Activated gamma-delta T cell treated with anti-CD3 and anti-CD28 coated beads, Interleukin-2, amount 50 U/mL, for 16 hours (primary cell): ENCODE measurements around the gene TMEM100.

ENCODE experiments used
- DNase-seq: peaks from one replicate; pipeline ENCODE4 v3.0.0-alpha.2; 2020; ENCODE audit warnings: low read depth

The TMEM100 gene

GRCh38 chr17:55717898-55718735, 4.5 kb downstream of the TMEM100 start:
- DNase-seq = peak; percentile 23

GRCh38 chr17:55717432-55717831, 5.2 kb downstream of the TMEM100 start:
- no peak for DNase-seq

GRCh38 chr17:55710829-55711496, 11.7 kb downstream of the TMEM100 start:
- no peak for DNase-seq

GRCh38 chr17:55710410-55710809, 12.3 kb downstream of the TMEM100 start:
- DNase-seq = no peak

- no peak for DNase-seq
Measured at GRCh38 chr17:55709984-55710383, 12.7 kb downstream of the TMEM100 start.

- no peak for DNase-seq
Measured at GRCh38 chr17:55709440-55709839, 13.2 kb downstream of the TMEM100 start.

- no peak for DNase-seq
Measured at GRCh38 chr17:55708175-55708974, 14.3 kb downstream of the TMEM100 start.

- no peak for DNase-seq
Measured at GRCh38 chr17:55706808-55707773, 15.6 kb downstream of the TMEM100 start.

- DNase-seq = no peak
Measured at GRCh38 chr17:55705847-55706246, 16.8 kb downstream of the TMEM100 start.

- DNase-seq = no peak
Measured at GRCh38 chr17:55704401-55704800, 18.3 kb downstream of the TMEM100 start.

GRCh38 chr17:55702150-55702549, 20.5 kb downstream of the TMEM100 start:
- no peak for DNase-seq

GRCh38 chr17:55699181-55699860, 23.3 kb downstream of the TMEM100 start:
- DNase-seq = no peak

- DNase-seq = no peak
Measured at GRCh38 chr17:55694286-55694910, 28.3 kb downstream of the TMEM100 start.

GRCh38 chr17:55693254-55694216, 29.1 kb downstream of the TMEM100 start:
- no peak for DNase-seq

- DNase-seq = no peak
Measured at GRCh38 chr17:55692276-55692675, 30.4 kb downstream of the TMEM100 start.

- DNase-seq = no peak
Measured at GRCh38 chr17:55691666-55692065, 31.0 kb downstream of the TMEM100 start.

- DNase-seq = no peak
Measured at GRCh38 chr17:55690105-55690508, 32.6 kb downstream of the TMEM100 start.

GRCh38 chr17:55689672-55690071, 33.0 kb downstream of the TMEM100 start:
- DNase-seq = no peak

GRCh38 chr17:55688057-55688456, 34.6 kb downstream of the TMEM100 start:
- DNase-seq = no peak
